GM19193 (cell line): Measurements from ENCODE around the gene ADGRD1.

Experiments used
- POLR2A ChIP-seq: IDR thresholded peaks from 4 replicates; pipeline ENCODE4 v1.6.1; 2011; ENCODE audit not compliant: insufficient read depth, insufficient read length; ENCODE audit errors: extremely low read depth

ADGRD1 gene

GRCh38 chr12:131041968-131042833 lies 88.5 kb downstream of the ADGRD1 start:
- TF ChIP-seq POLR2A = no peak

GRCh38 chr12:131042834-131043245 lies 89.1 kb downstream of the ADGRD1 start:
- no peak for TF ChIP-seq POLR2A

- TF ChIP-seq POLR2A = no peak
Measured at GRCh38 chr12:131043401-131043871, 89.7 kb downstream of the ADGRD1 start.

- no peak for TF ChIP-seq POLR2A
Measured at GRCh38 chr12:131044136-131044535, 90.4 kb downstream of the ADGRD1 start.

- TF ChIP-seq POLR2A = no peak
Measured at GRCh38 chr12:131044760-131045381, 91.2 kb downstream of the ADGRD1 start.

- no peak for TF ChIP-seq POLR2A
Measured at GRCh38 chr12:131045705-131046460, 92.2 kb downstream of the ADGRD1 start.

GRCh38 chr12:131046813-131047788 lies 93.4 kb downstream of the ADGRD1 start:
- no peak for TF ChIP-seq POLR2A

- no peak for TF ChIP-seq POLR2A
Measured at GRCh38 chr12:131047789-131048610, 94.3 kb downstream of the ADGRD1 start.

GRCh38 chr12:131048611-131048990 lies 94.9 kb downstream of the ADGRD1 start:
- TF ChIP-seq POLR2A = no peak

- TF ChIP-seq POLR2A = no peak
Measured at GRCh38 chr12:131049002-131049401, 95.3 kb downstream of the ADGRD1 start.

GRCh38 chr12:131049549-131050339 lies 96.0 kb downstream of the ADGRD1 start:
- TF ChIP-seq POLR2A = no peak

- no peak for TF ChIP-seq POLR2A
Measured at GRCh38 chr12:131050463-131051154, 96.9 kb downstream of the ADGRD1 start.

GRCh38 chr12:131051155-131051473 lies 97.4 kb downstream of the ADGRD1 start:
- no peak for TF ChIP-seq POLR2A
